CD14-positive monocyte (primary cell): ENCODE results near the gene VEPH1. TPM values are rescaled to one million over a fixed set of nuclear protein-coding genes. Genes with fewer than 3 reads are reported as not detected.

Experiments used
- DNase-seq, 3 donors: peaks; one replicate each; pipeline ENCODE4 v3.0.0-alpha.2; 2011 to 2022
- H2AFZ ChIP-seq: 2 replicates; pipeline ENCODE4 v1.6.0; 2012; ENCODE audit warnings: mild to moderate bottlenecking, low read depth, low read length, inconsistent platforms; ENCODE audit not compliant: insufficient read depth, poor library complexity, severe bottlenecking
- H3K27ac ChIP-seq, 2 donors: 1 replicate in 1 of 2; 2 replicates in 1 of 2; pipeline ENCODE4 v1.5.1; 2012 to 2013; ENCODE audit warnings: low read length in 2 of 2, control low read depth in 1 of 2, inconsistent platforms in 1 of 2, low read depth in 1 of 2, mild to moderate bottlenecking in 1 of 2
- H3K27me3 ChIP-seq, 2 donors: one replicate each; pipeline versions ENCODE4 v1.6.0 to v1.6.1; 2011 to 2013; ENCODE audit warnings: low read length in 2 of 2; ENCODE audit not compliant: control insufficient read depth in 2 of 2, insufficient read depth in 2 of 2
- H3K36me3 ChIP-seq, 2 donors: replicated peaks in 1 of 2; 1 replicate in 1 of 2; 2 replicates in 1 of 2; pipeline versions ENCODE4 v1.5.1 to v1.6.1; 2012 to 2013; ENCODE audit warnings: low read length in 2 of 2, control low read depth in 1 of 2, inconsistent platforms in 1 of 2, mild to moderate bottlenecking in 1 of 2; ENCODE audit not compliant: insufficient read depth in 2 of 2, control insufficient read depth in 1 of 2
- H3K4me1 ChIP-seq, 2 donors: 1 replicate in 1 of 2; 2 replicates in 1 of 2; pipeline versions ENCODE4 v1.5.1 to v1.6.1; 2012 to 2013; ENCODE audit warnings: low read length in 2 of 2, control low read depth in 1 of 2, inconsistent platforms in 1 of 2, mild to moderate bottlenecking in 1 of 2, moderate library complexity in 1 of 2; ENCODE audit not compliant: insufficient read depth in 2 of 2, control insufficient read depth in 1 of 2
- H3K4me2 ChIP-seq: replicated peaks from 2 replicates; pipeline ENCODE3; 2012; ENCODE audit warnings: low read length, moderate library complexity, mild to moderate bottlenecking; ENCODE audit not compliant: poor library complexity, severe bottlenecking; ENCODE audit errors: extremely low read depth
- H3K4me3 ChIP-seq, 3 experiments: fragments of 200-600 bp in 1 of 3; sonication (generic) in 1 of 3; replicated peaks in 1 of 3; 1 replicate in 2 of 3; 2 replicates in 1 of 3; pipeline ENCODE4 v1.5.1; 2011 to 2013; ENCODE audit warnings: low read length in 3 of 3, mild to moderate bottlenecking in 3 of 3, control low read depth in 2 of 3, low read depth in 2 of 3, inconsistent platforms in 1 of 3, moderate library complexity in 1 of 3
- H3K79me2 ChIP-seq: 2 replicates; pipeline ENCODE4 v1.6.0; 2012; ENCODE audit warnings: mild to moderate bottlenecking, control low read depth, inconsistent platforms, low read length, moderate library complexity; ENCODE audit not compliant: insufficient read depth
- H3K9ac ChIP-seq: 2 replicates; pipeline ENCODE4 v1.6.0; 2017; ENCODE audit warnings: low read length, mild to moderate bottlenecking; ENCODE audit not compliant: insufficient read depth, poor library complexity, severe bottlenecking
- H3K9me3 ChIP-seq, 2 donors: replicated peaks in 1 of 2; 1 replicate in 1 of 2; 2 replicates in 1 of 2; pipeline versions ENCODE4 v1.5.1 to v1.6.1; 2012 to 2013; ENCODE audit warnings: low read length in 2 of 2, control low read depth in 1 of 2; ENCODE audit not compliant: control insufficient read depth in 1 of 2, insufficient read depth in 1 of 2
- H4K20me1 ChIP-seq: 2 replicates; pipeline ENCODE4 v1.6.0; 2012; ENCODE audit warnings: mild to moderate bottlenecking, low read length, control low read depth, moderate library complexity; ENCODE audit not compliant: insufficient read depth
- H3K27ac Mint-ChIP-seq, 7 donors: one replicate each; pipeline ENCODE4 v1.8.0; 2020; ENCODE audit warnings: mild to moderate bottlenecking in 7 of 7, mixed read lengths in 7 of 7, moderate library complexity in 6 of 7, inconsistent platforms in 2 of 7
- H3K27me3 Mint-ChIP-seq, 3 donors: one replicate each; pipeline ENCODE4 v1.8.0; 2021 to 2022; ENCODE audit warnings: low read depth in 3 of 3, mild to moderate bottlenecking in 3 of 3, mixed read lengths in 3 of 3, moderate library complexity in 3 of 3, inconsistent platforms in 1 of 3
- H3K36me3 Mint-ChIP-seq, 2 donors: one replicate each; pipeline ENCODE4 v1.8.0; 2020; ENCODE audit warnings: mixed read lengths in 2 of 2, inconsistent platforms in 1 of 2, mild to moderate bottlenecking in 1 of 2
- H3K4me1 Mint-ChIP-seq: one replicate; pipeline ENCODE4 v1.8.0; 2020; ENCODE audit warnings: mild to moderate bottlenecking, mixed read lengths
- H3K4me3 Mint-ChIP-seq, 2 donors: one replicate each; pipeline ENCODE4 v1.8.0; 2020; ENCODE audit warnings: mild to moderate bottlenecking in 2 of 2, mixed read lengths in 2 of 2, moderate library complexity in 1 of 2
- H3K9me3 Mint-ChIP-seq, 7 donors: one replicate each; pipeline ENCODE4 v1.8.0; 2020 to 2022; ENCODE audit warnings: mixed read lengths in 7 of 7, mild to moderate bottlenecking in 6 of 7, moderate library complexity in 6 of 7, inconsistent platforms in 2 of 7
- WGBS: methylation state at CpG from one replicate; pipeline ENCODE4 v1.1.5; 2013; ENCODE audit warnings: missing lambda C conversion rate; ENCODE audit not compliant: insufficient coverage; 5-methylcytosine and 5-hydroxymethylcytosine counted together
- intact Hi-C, 2 donors: fragments of 100-400 bp; cut with micrococcal nuclease; formaldehyde crosslinking; loops; one replicate each; pipeline versions ENCODE4 v1.15.0 to v1.15.1; 2023
- polyA plus RNA-seq, 3 donors: library from polyadenylated mRNA; depleted of rRNA in 1 of 3; unstranded in 2 of 3; stranded (reverse) in 1 of 3; fragments of 300-500 nt in 2 of 3; fragments of >200 nt in 1 of 3; fragmentation: Illumina TruSeq in 2 of 3; gene quantifications; 1 replicate in 2 of 3; 2 replicates in 1 of 3; pipeline ENCODE4 v1.2.3, GENCODE V29; 2012 to 2021
- TF ChIP-seq, protein P1 (sequence below): fragments of 200-600 bp; IDR thresholded peaks from one replicate; pipeline ENCODE4 v1.8.0; 2022; ENCODE audit warnings: antibody characterized with exemption, mild to moderate bottlenecking

Gene VEPH1
- polyA plus RNA-seq, 3 donors, result 0.44 TPM; not detected in 2

DNA sequence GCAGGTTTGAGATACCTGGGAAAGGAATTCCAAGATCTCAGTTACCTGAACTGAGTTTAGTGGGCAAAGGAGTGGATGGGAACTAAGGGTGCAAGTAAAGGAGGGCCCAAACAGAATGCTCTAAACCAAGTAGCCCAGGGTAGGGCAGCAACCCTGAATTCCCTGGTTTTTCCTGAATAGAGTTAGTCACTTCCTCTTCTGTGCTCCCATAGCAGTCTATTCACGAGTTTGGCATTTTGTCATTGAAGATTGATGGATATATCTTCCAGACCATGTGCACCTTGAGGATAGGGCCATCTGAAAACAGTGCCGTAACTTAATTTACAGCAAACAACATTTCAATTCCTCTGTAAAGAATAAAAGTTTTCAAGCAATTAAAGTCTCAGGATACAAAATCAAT is 85.1 kb downstream of the VEPH1 start:
- no peaks in the 10 kb centered on the region for H3K4me1 Mint-ChIP-seq
- no peak overlapping the region for H3K4me3 ChIP-seq
- H4K20me1 ChIP-seq, result no peaks in the 10 kb centered on the region
- no peak overlapping the region for H3K9ac ChIP-seq
- TF ChIP-seq, protein P1, sequence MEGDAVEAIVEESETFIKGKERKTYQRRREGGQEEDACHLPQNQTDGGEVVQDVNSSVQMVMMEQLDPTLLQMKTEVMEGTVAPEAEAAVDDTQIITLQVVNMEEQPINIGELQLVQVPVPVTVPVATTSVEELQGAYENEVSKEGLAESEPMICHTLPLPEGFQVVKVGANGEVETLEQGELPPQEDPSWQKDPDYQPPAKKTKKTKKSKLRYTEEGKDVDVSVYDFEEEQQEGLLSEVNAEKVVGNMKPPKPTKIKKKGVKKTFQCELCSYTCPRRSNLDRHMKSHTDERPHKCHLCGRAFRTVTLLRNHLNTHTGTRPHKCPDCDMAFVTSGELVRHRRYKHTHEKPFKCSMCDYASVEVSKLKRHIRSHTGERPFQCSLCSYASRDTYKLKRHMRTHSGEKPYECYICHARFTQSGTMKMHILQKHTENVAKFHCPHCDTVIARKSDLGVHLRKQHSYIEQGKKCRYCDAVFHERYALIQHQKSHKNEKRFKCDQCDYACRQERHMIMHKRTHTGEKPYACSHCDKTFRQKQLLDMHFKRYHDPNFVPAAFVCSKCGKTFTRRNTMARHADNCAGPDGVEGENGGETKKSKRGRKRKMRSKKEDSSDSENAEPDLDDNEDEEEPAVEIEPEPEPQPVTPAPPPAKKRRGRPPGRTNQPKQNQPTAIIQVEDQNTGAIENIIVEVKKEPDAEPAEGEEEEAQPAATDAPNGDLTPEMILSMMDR, result no peak
- H3K4me1 ChIP-seq, result no peaks in the 10 kb centered on the region
- no peak overlapping the region for H3K27ac ChIP-seq
- H3K36me3 Mint-ChIP-seq, result no peaks in the 10 kb centered on the region
- no peak overlapping the region for H3K4me3 Mint-ChIP-seq
- no peak overlapping the region for H3K4me2 ChIP-seq
- H3K9me3 ChIP-seq, result no peaks in the 10 kb centered on the region
- H3K9me3 Mint-ChIP-seq, result peaks cover 0 to 3% (median 1%) of the 10 kb centered on the region in 7 donors
- H3K27me3 Mint-ChIP-seq, result peaks cover 2 to 5% (median 2%) of the 10 kb centered on the region in 3 donors
- no peak overlapping the region for H3K27ac Mint-ChIP-seq
- intact Hi-C loops, result loop anchor here in 1 of 2 donors (10.0 kb wide), 1 partner anchor 47 kb away; no protein-coding TSS in a partner anchor
- no peaks in the 10 kb centered on the region for H3K36me3 ChIP-seq
- H3K79me2 ChIP-seq, result no peaks in the 10 kb centered on the region
- no peak for DNase-seq
- no peak overlapping the region for H2AFZ ChIP-seq
- H3K27me3 ChIP-seq, result peaks cover 0 to 2% of the 10 kb centered on the region in 2 donors
- no CpG with 5 or more reads among the region's 2 CpGs for WGBS

DNA sequence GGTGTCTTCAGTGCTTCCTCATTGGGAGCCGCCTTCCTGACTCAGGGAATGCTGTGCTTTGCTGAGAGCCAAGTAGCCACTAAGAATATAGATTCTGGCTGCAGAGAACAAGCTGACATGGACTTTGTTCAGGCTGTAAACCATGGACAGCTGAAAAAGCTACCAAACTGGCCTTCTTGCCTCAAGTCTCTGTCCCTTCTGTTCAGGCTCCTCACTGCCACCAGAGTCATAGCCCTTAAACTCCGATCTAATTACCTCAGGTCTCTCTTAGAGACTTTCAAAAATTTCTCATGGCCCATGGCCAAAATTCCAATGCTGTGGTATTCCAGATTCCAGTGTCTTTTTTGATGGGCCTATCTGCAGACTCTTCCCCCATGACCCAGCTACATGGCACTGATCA is 86.0 kb downstream of the VEPH1 start:
- Histone ChIP-seq H3K27me3 (peaks cover 0 to 2% of the 10 kb centered on the region in 2 donors), H3K4me2 (no peak overlapping the region), H3K9ac (no peak overlapping the region), H3K27ac (no peak overlapping the region), H3K4me3 (no peak overlapping the region), H3K36me3 (no peaks in the 10 kb centered on the region), H3K79me2 (no peaks in the 10 kb centered on the region), H3K4me1 (no peaks in the 10 kb centered on the region), H4K20me1 (no peaks in the 10 kb centered on the region), H2AFZ (no peak overlapping the region), H3K9me3 (no peaks in the 10 kb centered on the region)
- TF ChIP-seq, protein P1, result no peak
- DNase-seq, result no peak
- H3K27ac Mint-ChIP-seq, result no peak overlapping the region
- H3K9me3 Mint-ChIP-seq, result peaks cover 0 to 2% (median 0%) of the 10 kb centered on the region in 7 donors
- H3K4me3 Mint-ChIP-seq, result no peak overlapping the region
- intact Hi-C loops, result loop anchor here in 1 of 2 donors (10.0 kb wide), 1 partner anchor 48 kb away; no protein-coding TSS in a partner anchor
- 100% methylated on average over 2 of the region's 2 CpGs for WGBS
- H3K27me3 Mint-ChIP-seq, result peaks cover 2 to 5% (median 2%) of the 10 kb centered on the region in 3 donors
- no peaks in the 10 kb centered on the region for H3K36me3 Mint-ChIP-seq
- no peaks in the 10 kb centered on the region for H3K4me1 Mint-ChIP-seq
